Measurements from ENCODE around the gene DNMT3A.

Gene DNMT3A

DNA sequence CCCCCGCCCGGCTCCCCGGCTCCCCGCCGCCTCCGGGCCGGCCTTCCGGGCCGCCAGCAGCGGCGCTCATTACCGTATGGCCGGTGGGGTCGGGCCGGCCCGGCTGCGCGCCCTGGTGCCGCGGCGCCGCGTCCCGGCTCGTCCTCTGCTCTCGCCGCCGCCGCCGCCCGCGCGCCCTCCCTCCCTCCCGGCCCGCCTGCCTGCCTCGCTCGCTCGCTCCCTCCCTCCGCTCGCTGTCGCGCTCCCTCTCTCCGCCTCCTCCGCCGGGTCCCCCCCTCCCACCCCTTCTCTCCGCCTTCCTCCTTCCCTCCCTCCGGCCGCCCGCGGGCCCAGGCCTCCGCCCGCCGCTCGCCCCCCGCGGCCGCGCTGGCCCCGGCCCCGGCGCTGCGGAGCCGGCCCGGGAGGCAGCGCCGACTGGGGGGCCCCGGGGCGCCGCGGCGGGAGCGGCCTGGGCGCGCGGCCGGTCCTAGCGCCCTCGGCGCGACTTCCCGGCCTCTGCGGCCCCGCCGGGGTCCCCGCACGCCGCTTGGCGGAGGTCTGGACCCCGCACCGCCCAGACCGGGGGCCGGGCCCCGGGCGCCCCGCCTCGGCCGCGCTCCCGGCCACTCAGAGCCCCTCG, at the start of gene DNMT3A:
TSS of gene DNMT3A (minus strand) at position 173 of the 619 bp plus-strand sequence. CDS start 27,941 bp downstream, outside the sequence.
- peak; percentile 28 to 32 for ATAC-seq

- no peak for ATAC-seq
Measured at GRCh38 chr2:25389161-25389560, 47.4 kb upstream of the DNMT3A start.

DNA sequence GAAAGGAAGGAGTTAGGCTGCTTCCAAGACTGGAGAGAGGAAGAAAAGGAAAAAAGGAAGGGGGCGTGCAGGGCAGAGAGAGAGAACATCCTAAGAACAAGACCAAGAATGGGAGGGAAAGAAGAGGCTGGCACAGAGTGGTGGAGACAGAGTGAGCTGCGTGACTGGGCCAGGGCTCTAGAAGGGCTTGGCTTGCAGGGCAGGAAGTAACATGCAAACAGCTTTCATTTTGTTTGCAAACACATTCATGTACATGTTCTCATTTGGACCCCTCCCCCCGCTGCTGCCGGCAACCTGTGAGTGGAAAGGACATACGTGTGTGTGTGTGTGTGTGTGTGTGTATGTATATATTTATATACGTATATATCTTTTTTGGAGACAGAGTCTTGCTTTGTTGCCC, 46.8 kb upstream of the DNMT3A start:
- no peak for ATAC-seq

- no peak for ATAC-seq
Measured at GRCh38 chr2:25387876-25388449, 46.2 kb upstream of the DNMT3A start.

DNA sequence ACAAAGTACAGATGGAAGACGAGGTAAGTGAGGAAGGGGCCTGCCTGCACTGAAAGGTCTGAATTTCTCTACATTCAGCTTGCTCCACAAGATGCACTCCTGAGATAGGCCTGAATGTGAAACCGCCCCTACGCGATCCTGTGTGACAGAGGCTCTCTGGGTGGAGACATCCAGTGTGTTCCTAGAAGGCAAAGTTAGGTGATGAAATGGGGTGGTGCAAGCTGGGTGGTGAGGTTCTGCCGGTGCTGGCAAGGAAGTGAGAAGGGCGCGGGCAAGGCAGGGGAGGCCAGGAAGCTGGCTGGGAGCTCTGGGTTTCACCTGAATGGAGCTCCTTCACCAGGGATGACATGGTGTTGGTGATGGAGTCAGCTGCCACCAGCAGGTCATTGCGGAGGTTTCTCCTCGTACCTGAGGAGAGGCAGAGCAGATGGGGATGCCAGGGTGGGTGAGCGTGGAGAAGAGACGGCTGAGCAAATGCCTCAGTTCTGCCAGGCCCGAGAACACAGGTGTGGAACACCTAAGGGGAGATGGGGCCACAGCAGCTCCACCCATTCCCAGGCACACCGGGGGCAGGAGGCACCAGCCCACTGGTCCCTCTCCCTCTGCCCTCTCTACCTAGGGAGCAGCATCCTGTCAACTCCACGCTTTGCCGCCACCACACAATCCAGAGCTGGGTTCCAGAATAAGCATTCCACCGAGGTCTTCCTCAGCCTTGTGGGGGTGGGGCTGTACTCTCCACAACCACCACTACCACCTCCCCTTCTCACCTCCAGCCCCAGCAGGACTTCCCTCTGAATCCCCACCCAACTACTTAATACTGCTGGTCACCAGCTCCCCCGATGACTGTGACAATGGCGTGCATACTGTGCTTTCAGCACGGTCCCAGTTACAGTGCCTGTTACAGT, 45.5 kb upstream of the DNMT3A start:
- no peak for ATAC-seq

- ATAC-seq, result no peak
Measured at GRCh38 chr2:25385910-25386309, 44.2 kb upstream of the DNMT3A start.

GRCh38 chr2:25383806-25384205, 42.1 kb upstream of the DNMT3A start:
- no peak for ATAC-seq

DNA sequence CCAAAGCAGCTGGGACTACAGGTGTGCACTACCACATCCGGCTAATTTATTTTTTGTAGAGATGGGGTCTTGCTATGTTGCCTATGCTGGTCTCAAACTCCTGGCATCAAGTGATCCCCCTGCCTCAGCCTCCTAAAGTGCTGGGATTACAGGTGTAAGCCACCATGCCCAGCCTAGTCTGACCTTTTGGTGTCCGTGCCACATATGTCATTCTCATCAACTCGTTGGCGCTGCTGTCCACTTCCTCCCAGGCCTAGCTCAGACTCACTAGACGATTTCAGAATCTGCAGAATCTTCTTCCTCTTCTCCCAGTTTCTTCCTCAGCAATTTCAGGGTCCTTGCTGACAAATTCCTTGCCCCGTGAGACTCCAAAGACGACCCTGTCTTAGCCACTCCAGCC, 39.8 kb upstream of the DNMT3A start:
- ATAC-seq, result no peak

DNA sequence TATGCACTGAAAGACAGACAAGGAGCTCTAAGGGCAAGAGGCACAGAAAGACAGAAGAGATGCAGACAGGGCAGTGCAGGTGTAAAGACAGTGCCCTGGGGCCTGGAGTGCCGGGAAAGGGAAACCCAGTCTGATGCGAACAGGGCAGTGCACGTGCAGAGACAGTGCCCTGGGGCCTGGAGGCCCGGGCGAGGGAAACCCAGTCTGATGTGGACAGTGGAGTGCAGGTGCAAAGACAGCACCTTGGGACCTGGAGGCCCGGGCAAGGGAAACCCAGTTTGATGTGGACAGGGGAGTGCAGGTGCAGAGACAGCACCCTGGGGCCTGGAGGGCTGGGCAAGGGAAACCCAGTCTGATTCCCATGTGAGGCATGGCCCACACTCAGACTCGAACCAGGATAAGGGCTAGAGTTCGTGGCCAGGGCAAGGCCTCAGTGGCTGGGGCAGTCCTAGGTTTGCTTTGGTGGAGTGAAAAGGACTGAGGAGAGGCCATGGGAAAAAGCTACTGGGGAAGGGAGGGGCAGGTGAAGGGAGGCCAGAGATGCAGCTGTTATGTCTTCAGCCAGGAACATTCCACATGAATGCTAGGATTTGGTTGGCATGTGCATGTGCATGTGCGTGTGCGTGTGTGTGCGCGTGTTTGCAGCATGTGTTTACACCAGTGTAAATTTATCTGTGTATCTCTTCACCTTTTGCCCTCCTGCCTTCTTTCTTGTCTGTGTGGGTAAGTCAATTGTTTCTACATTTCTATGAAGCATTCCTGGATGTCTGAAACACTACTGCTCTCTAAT, 39.1 kb upstream of the DNMT3A start:
- no peak for ATAC-seq

GRCh38 chr2:25380023-25380422, 38.3 kb upstream of the DNMT3A start:
- ATAC-seq, result no peak

GRCh38 chr2:25379535-25379934, 37.8 kb upstream of the DNMT3A start:
- no peak for ATAC-seq

DNA sequence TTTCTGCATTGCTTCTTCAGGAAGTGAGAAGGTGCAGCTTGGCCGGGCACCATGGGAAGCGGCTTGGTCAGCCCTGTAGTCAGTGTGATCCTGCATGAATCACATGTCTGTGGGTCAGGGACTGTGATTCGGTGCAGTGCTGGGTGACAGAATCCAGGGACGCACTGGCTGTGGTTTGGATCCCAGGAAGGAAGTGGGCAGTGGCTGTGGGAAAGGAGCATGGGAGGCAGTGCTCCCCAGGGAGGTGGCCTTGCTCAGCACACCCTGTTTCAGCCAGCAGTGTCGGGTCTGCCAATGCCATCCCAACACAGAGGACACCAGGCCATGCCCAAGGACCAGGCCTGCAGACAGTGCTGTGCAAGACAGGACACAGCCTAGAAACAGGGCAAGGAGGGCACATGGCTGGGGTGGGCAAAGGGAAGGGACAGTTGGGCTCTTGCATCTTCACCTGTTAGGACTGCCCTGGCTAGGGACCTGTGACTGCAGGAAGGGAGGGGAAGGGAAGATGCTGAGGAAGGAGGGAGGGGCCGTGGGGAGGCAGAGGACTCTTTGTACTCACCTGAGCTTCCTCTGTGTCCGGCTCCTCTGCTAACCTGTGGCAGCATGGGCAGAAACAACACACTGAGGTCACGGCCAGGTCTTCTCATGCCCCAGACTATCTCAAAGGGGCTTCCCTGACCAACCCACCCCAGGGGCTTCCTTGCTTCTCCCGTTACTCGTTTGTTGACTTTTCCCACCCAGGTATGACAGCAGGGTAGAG, 37.2 kb upstream of the DNMT3A start:
- no peak for ATAC-seq

DNA sequence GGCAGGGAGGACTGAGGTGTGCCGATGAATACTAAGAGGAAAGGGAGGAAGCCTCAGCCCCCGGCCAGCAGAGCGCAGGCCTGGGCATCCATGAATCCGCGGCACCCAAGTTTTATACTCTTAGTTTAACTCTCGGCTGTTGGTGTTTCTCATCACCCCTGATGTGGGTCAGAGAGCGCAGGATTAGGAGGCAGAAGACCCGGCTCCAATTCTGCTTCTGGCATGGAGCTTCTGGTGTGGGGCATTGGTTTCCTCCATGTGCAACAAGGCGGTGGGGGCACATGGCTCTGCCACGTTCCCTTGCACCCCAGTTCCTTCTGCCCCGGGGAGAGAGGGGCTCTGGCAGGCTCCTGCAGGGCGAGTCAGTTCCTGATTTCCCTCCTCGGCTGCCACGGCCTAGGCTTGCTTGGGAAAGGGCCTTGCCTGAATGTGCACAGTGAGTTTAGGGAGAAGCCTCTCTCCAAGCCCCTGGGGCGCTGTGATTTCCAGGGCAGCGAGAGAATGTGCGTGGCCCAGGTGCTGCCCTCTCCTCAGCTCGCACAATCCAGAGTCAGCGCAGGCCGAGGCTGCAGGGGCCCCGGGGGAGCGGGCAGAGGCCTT, 36.2 kb upstream of the DNMT3A start:
- ATAC-seq, result no peak

GRCh38 chr2:25376750-25377621, 35.3 kb upstream of the DNMT3A start:
- ATAC-seq, result peak; percentile 98 to 99

DNA sequence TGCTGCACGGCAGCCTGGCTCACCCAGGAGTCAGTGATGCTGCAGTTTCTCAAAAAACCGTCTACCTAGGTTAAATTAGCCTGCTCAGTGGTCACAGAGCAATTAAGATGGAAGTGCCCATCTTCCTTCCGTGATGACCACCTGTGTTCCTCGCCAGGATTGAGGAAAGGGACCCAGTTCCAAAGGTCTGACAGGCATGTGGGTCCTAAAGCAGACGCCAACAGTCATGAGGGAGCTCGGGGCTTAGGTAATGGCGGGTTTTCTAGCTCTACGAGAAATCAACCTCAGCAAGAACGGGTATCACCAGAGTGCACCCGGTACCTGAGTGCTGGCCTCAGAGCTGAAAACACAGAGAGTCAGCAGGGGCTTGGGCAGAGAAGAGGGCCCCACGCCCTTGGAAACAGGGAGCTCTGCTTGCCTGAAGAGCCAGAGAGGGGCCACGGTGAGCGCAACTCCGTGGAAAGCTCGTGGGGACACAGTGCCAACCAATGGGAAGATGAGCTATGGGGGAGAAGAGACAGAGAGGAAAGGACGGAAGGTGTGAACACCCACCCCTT, 34.3 kb upstream of the DNMT3A start:
- no peak for ATAC-seq

- ATAC-seq, result no peak
Measured at GRCh38 chr2:25375371-25375988, 33.8 kb upstream of the DNMT3A start.

DNA sequence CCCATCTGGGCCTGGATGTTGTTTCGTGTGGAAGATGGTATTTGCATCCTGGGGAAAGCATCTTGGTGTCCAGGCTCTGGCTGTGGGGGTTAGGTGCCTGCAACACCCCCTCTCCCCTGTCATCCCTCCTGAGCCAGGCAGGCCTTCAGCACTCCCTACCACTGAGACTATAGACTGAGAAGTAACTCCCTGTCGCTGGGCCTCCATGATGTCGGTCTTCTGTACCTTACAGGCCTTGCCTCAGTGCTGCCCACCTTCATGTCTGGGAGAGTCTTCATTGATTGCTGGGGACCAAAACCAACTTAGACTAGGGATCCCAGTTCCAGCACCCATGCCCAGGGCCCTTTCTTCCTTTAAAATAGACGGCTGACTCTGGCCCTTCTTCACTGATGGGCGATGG, 33.1 kb upstream of the DNMT3A start:
- no peak for ATAC-seq

GRCh38 chr2:25374411-25374810, 32.7 kb upstream of the DNMT3A start:
- no peak for ATAC-seq

GRCh38 chr2:25373269-25373981, 31.7 kb upstream of the DNMT3A start:
- no peak for ATAC-seq
